IMR-90 (cell line): ENCODE results near the gene ANO9.

ENCODE experiments used
- BHLHE40 ChIP-seq: fragments of 150-350 bp; IDR thresholded peaks from 2 replicates; pipeline ENCODE4 v1.6.1; 2016; ENCODE audit warnings: mild to moderate bottlenecking, low read depth, low read length
- FOS ChIP-seq: fragments of 150-350 bp; IDR thresholded peaks from 2 replicates; pipeline ENCODE4 v1.6.1; 2016; ENCODE audit warnings: low read depth, low read length
- MAFK ChIP-seq: IDR thresholded peaks from 2 replicates; pipeline ENCODE4 v1.6.1; 2012; ENCODE audit warnings: low read depth, low read length, improper control_type of control experiment
- MAZ ChIP-seq: IDR thresholded peaks from 2 replicates; pipeline ENCODE4 v1.6.1; 2012; ENCODE audit warnings: low read depth, mild to moderate bottlenecking, low read length, improper control_type of control experiment, moderate library complexity, borderline replicate concordance
- MXI1 ChIP-seq: IDR thresholded peaks from 2 replicates; pipeline ENCODE4 v1.6.1; 2012; ENCODE audit warnings: low read depth, mild to moderate bottlenecking, low read length, moderate library complexity, borderline replicate concordance
- NFE2L2 ChIP-seq: fragments of 150-350 bp; IDR thresholded peaks from 2 replicates; pipeline ENCODE4 v1.6.1; 2016; ENCODE audit warnings: low read depth, mild to moderate bottlenecking, low read length
- POLR2A ChIP-seq: IDR thresholded peaks from 2 replicates; pipeline ENCODE4 v1.6.1; 2012; ENCODE audit warnings: mild to moderate bottlenecking, low read depth, low read length
- RAD21 ChIP-seq: IDR thresholded peaks from 2 replicates; pipeline ENCODE4 v1.6.1; 2012; ENCODE audit warnings: low read length, improper control_type of control experiment
- RCOR1 ChIP-seq: IDR thresholded peaks from 2 replicates; pipeline ENCODE4 v1.6.1; 2012; ENCODE audit warnings: mild to moderate bottlenecking, low read length, improper control_type of control experiment; ENCODE audit not compliant: insufficient replicate concordance
- RFX5 ChIP-seq: IDR thresholded peaks from 2 replicates; pipeline ENCODE4 v1.8.0; 2012; ENCODE audit warnings: low read depth, mild to moderate bottlenecking, low read length, moderate library complexity
- SMC3 ChIP-seq: fragments of 150-350 bp; IDR thresholded peaks from 2 replicates; pipeline ENCODE4 v1.6.1; 2016; ENCODE audit warnings: low read depth, mild to moderate bottlenecking, antibody characterized with exemption, low read length, moderate library complexity
- TF ChIP-seq, protein P1 (sequence below): conservative IDR thresholded peaks from 2 replicates; pipeline ENCODE4 v1.5.1; 2012; ENCODE audit warnings: mild to moderate bottlenecking, low read depth, low read length, improper control_type of control experiment
- TF ChIP-seq, protein P2 (sequence below): fragments of 150-350 bp; IDR thresholded peaks from 2 replicates; pipeline ENCODE4 v1.6.1; 2017; ENCODE audit warnings: mild to moderate bottlenecking, antibody characterized with exemption, low read length, low read depth
- TF ChIP-seq, protein P3 (sequence below): fragments of 150-350 bp; IDR thresholded peaks from 2 replicates; pipeline ENCODE4 v1.6.1; 2016; ENCODE audit warnings: low read depth, mild to moderate bottlenecking, low read length, moderate library complexity, borderline replicate concordance

DNA sequence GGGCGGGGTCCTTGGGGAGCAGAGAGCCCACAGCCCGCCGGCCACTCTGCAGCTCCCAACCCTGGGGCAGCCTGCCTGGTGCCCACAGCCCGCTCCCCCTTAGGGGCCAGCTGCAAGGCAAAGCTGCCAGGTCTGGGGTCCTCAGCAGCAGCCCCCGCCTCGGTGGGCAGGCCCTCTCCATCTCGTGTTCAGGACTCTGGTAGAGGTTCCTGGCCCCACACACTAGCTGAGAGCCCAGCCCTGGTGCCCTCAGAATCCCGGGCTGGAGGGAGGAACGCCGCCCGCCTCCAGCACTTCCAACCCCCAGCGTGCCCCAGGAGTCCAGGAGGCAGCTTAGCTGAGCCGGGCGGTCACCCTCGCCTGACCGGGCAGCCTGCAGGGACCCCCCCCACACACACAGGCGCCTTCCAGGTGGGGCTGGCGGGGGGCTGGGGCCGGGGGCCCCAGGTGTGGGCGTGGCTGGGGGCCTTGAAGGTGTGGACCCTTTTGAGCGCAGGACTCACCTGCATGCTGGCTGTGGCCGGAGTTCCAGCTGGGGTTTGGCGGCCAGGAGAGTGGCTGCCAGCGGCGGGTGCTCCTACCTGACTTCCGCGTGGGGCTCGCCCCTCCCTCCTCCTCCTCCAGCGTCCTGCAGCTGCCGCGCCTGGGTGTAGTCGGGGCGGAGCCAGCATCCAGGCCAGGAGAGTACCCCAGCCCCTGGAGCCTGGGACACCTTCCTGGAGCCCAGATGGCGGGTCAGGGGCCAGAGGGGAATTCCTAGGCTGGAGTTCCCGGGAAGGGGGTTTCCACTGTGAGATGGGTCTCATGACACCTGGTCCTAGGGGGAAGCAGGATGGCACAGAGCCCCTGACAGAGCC is at the start of gene ANO9:
- TF ChIP-seq MAZ (no peak), POLR2A (no peak), SMC3 (no peak), MAFK (no peak), RFX5 (no peak), RCOR1 (no peak), RAD21 (no peak), MXI1 (no peak), NFE2L2 (no peak), FOS (no peak), BHLHE40 (no peak)
- TF ChIP-seq, protein P1, sequence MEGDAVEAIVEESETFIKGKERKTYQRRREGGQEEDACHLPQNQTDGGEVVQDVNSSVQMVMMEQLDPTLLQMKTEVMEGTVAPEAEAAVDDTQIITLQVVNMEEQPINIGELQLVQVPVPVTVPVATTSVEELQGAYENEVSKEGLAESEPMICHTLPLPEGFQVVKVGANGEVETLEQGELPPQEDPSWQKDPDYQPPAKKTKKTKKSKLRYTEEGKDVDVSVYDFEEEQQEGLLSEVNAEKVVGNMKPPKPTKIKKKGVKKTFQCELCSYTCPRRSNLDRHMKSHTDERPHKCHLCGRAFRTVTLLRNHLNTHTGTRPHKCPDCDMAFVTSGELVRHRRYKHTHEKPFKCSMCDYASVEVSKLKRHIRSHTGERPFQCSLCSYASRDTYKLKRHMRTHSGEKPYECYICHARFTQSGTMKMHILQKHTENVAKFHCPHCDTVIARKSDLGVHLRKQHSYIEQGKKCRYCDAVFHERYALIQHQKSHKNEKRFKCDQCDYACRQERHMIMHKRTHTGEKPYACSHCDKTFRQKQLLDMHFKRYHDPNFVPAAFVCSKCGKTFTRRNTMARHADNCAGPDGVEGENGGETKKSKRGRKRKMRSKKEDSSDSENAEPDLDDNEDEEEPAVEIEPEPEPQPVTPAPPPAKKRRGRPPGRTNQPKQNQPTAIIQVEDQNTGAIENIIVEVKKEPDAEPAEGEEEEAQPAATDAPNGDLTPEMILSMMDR: no peak
- TF ChIP-seq, protein P2, sequence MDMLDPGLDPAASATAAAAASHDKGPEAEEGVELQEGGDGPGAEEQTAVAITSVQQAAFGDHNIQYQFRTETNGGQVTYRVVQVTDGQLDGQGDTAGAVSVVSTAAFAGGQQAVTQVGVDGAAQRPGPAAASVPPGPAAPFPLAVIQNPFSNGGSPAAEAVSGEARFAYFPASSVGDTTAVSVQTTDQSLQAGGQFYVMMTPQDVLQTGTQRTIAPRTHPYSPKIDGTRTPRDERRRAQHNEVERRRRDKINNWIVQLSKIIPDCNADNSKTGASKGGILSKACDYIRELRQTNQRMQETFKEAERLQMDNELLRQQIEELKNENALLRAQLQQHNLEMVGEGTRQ: no peak
- TF ChIP-seq, protein P3, sequence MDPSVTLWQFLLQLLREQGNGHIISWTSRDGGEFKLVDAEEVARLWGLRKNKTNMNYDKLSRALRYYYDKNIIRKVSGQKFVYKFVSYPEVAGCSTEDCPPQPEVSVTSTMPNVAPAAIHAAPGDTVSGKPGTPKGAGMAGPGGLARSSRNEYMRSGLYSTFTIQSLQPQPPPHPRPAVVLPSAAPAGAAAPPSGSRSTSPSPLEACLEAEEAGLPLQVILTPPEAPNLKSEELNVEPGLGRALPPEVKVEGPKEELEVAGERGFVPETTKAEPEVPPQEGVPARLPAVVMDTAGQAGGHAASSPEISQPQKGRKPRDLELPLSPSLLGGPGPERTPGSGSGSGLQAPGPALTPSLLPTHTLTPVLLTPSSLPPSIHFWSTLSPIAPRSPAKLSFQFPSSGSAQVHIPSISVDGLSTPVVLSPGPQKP: no peak
